Astrocyte of the cerebellum (primary cell): ENCODE results near the gene FRMD5.
A peak's percentile ranks its signal among the peaks of the same experiment; 100 is the strongest.

ENCODE experiments used
- DNase-seq: peaks from one replicate; pipeline ENCODE4 v3.0.0-alpha.2; 2011; ENCODE audit warnings: low read depth
- H3K4me3 ChIP-seq: 2 replicates; pipeline ENCODE4 v1.5.1; 2011; ENCODE audit warnings: mild to moderate bottlenecking, low read depth, low read length, moderate library complexity
- CTCF ChIP-seq: IDR thresholded peaks from 2 replicates; pipeline ENCODE4 v1.5.1; 2012; ENCODE audit warnings: low read length, low read depth, moderate library complexity, mild to moderate bottlenecking; ENCODE audit errors: missing control alignments
- in situ Hi-C: cut with HindIII; loops from 2 replicates; pipeline ENCODE4 v1.10.0; 2017; ENCODE audit warnings: low sequenced_read_pairs

The FRMD5 gene

DNA sequence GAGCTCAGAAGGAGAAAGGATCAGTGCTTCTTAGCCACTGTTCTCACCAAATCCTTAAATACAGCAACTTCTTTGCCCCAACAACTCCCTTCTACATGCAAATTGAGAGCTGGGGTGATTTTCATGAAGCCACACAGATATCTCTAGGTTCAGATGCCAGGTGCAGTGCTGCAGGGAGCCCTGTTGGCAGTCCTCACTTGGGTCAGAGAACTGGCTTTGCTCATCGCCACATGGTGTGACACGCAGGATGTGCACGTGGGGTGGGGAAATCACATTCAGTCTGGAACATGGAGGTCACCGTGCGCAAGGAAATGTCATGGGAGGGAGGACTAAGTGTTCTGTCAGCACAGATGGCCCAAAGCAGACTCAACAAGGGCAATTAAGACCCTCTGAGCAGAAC is 264.5 kb downstream of the FRMD5 start:
- no peak overlapping the region for H3K4me3 ChIP-seq
- TF ChIP-seq CTCF, result no peak
- no peak for DNase-seq
- in situ Hi-C loops, result no loop called here

- no peak for TF ChIP-seq CTCF
- peak; percentile 70 for DNase-seq
- in situ Hi-C loops, result no loop called here
These were observed 265.0 kb downstream of the FRMD5 start for GRCh38 chr15:43930079-43930478.

DNA sequence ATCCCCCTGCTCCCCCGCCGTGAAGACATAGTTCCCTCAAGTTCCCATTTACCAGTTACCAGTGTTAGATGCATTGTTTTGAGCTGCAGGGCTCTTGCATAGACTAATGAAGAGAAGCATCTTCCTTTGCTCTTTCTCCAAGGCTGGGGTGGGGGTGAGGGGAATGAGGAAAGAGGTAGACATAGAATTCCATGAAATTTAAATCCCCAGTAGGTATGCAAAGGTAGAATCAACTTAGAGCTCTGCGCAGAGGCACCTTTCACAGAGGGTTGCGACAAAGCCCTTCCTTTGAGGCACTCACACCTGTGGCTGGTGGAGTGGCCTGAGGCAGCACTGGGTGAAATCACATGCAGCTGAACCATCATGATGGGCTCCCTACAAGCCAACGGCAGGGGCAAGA is 266.9 kb downstream of the FRMD5 start:
- no peak overlapping the region for H3K4me3 ChIP-seq
- in situ Hi-C loops, result no loop called here
- no peak for DNase-seq
- no peak for TF ChIP-seq CTCF

More at GRCh38 chr15:43930079-43930478, 265.0 kb downstream of the FRMD5 start:
- no peak overlapping the region for H3K4me3 ChIP-seq

DNA sequence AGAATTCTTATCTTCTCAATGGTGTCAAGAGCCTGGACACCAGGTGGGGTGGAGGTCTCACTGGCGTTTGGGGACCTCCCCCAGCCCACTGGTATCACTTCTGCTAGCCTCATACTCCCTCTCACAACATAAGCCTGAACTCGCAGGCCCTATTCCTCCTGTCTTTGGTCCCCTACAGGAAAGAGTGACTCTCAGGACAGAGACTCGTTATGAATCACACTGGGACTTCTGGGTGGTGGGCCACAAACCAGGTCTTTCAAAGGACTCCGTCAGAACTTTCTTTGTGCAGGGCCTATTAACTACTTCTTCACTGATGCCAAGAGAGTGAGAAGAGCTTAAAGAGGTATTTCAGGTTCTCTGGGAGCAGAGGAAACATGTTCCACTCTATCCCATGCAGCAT is 267.9 kb downstream of the FRMD5 start:
- in situ Hi-C loops, result no loop called here
- DNase-seq, result no peak

GRCh38 chr15:43923553-43923952 is 271.5 kb downstream of the FRMD5 start:
- in situ Hi-C loops, result loop anchor here (25.0 kb wide), 1 partner anchor 564 kb away; no protein-coding TSS in a partner anchor
- H3K4me3 ChIP-seq, result no peak overlapping the region
- no peak for TF ChIP-seq CTCF
- no peak for DNase-seq

More for the DNA sequence above, 267.9 kb downstream of the FRMD5 start:
- TF ChIP-seq CTCF, result no peak
- H3K4me3 ChIP-seq, result no peak overlapping the region

GRCh38 chr15:43922021-43922420 is 273.1 kb downstream of the FRMD5 start:
- no peak overlapping the region for H3K4me3 ChIP-seq
- DNase-seq, result no peak
- in situ Hi-C loops, result loop anchor here (25.0 kb wide), 1 partner anchor 565 kb away; no protein-coding TSS in a partner anchor
- no peak for TF ChIP-seq CTCF

DNA sequence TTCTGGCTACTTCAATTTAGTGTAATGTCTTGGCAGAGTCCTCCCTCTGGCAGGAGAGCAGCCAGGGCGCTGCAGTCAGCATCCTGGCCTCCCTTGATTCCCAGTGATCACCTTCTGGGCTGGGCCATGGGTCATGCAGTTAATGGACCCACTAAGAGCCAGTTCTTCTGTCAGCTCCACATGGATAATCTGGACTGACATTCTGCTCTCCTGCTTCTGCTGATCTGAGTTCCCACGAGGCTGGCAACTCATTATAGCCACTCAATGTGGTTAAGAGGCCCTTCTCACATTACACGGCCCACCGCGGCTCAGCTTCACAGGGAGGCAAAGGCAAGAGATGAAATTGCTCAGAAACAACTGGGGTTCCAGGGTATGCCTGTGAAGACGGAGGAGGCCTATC is 274.3 kb downstream of the FRMD5 start:
- no peak for TF ChIP-seq CTCF
- H3K4me3 ChIP-seq, result no peak overlapping the region
- in situ Hi-C loops, result loop anchor here (25.0 kb wide), 1 partner anchor 566 kb away; no protein-coding TSS in a partner anchor
- DNase-seq, result peak; percentile 61
